WERI-Rb-1 (cell line): ENCODE measurements around the gene CYP4F22.
"Not testable (repeated sequence)": the region's sequence is repeated elsewhere in the genome, so short reads cannot be mapped to it uniquely, and the experiment has no call there.

ENCODE experiments used
- DNase-seq: peaks from one replicate; pipeline ENCODE4 v3.0.0-alpha.2; 2020
- H3K27ac ChIP-seq: fragments of 250-450 bp; sonication (Bioruptor Pico); 2 replicates; pipeline ENCODE4 v1.5.1; 2020; ENCODE audit warnings: mild to moderate bottlenecking, moderate library complexity
- H3K27me3 ChIP-seq: fragments of 250-450 bp; sonication (Bioruptor Pico); 2 replicates; pipeline ENCODE4 v1.5.1; 2021; ENCODE audit warnings: mild to moderate bottlenecking, low read depth, moderate library complexity; ENCODE audit not compliant: insufficient read depth, severe bottlenecking
- H3K36me3 ChIP-seq: fragments of 250-450 bp; sonication (Bioruptor Pico); 2 replicates; pipeline ENCODE4 v1.5.1; 2020; ENCODE audit warnings: mild to moderate bottlenecking, moderate library complexity
- H3K4me3 ChIP-seq: 2 replicates; pipeline ENCODE4 v1.5.1; 2011; ENCODE audit warnings: low read depth, mild to moderate bottlenecking, control low read depth, low read length
- H3K9me3 ChIP-seq: fragments of 250-450 bp; sonication (Bioruptor Pico); 2 replicates; pipeline ENCODE4 v1.5.1; 2021; ENCODE audit warnings: mild to moderate bottlenecking, moderate library complexity; ENCODE audit not compliant: severe bottlenecking
- CTCF ChIP-seq: IDR thresholded peaks from 2 replicates; pipeline ENCODE4 v1.5.1; 2011; ENCODE audit warnings: low read depth, mild to moderate bottlenecking, control low read depth, inconsistent platforms, low read length

Gene CYP4F22

GRCh38 chr19:15475611-15476010 lies 32.7 kb upstream of the CYP4F22 start:
- Histone ChIP-seq H3K4me3 (no peak overlapping the region), H3K36me3 (no peaks in the 10 kb centered on the region), H3K27me3 (peaks cover 87% of the 10 kb centered on the region), H3K27ac (no peak overlapping the region), H3K9me3 (peaks cover 10% of the 10 kb centered on the region)
- TF ChIP-seq CTCF = no peak
- DNase-seq = no peak

GRCh38 chr19:15476325-15476724 lies 32.0 kb upstream of the CYP4F22 start:
- Histone ChIP-seq H3K27me3 (peaks cover 87% of the 10 kb centered on the region), H3K4me3 (no peak overlapping the region), H3K36me3 (no peaks in the 10 kb centered on the region), H3K27ac (no peak overlapping the region), H3K9me3 (peaks cover 10% of the 10 kb centered on the region)
- no peak for DNase-seq
- TF ChIP-seq CTCF = no peak

- no peak within 1 kb of the TSS for H3K27ac ChIP-seq
- peaks cover 81% of the 10 kb centered on the region for H3K27me3 ChIP-seq
- TF ChIP-seq CTCF = no peak
- H3K4me3 ChIP-seq = no peak within 1 kb of the TSS
- no peak for DNase-seq
- no peaks in the 10 kb centered on the region for H3K36me3 ChIP-seq
- no peaks in the 10 kb centered on the region for H3K9me3 ChIP-seq
Observed at GRCh38 chr19:15479391-15480345, 28.7 kb upstream of the CYP4F22 start, which contains the start of gene PGLYRP2. Gene PGLYRP2 (minus strand): TSS chr19:15479501. CDS start chr19:15479371, 130 bp downstream.

- not testable (repeated sequence) for H3K36me3 ChIP-seq, H3K4me3 ChIP-seq, DNase-seq, H3K9me3 ChIP-seq, H3K27ac ChIP-seq
- peaks cover 71% of the 10 kb centered on the region for H3K27me3 ChIP-seq
Observed at GRCh38 chr19:15480996-15481395, 27.3 kb upstream of the CYP4F22 start.

GRCh38 chr19:15485768-15486167 lies 22.6 kb upstream of the CYP4F22 start:
- H3K27ac ChIP-seq, H3K9me3 ChIP-seq, H3K4me3 ChIP-seq, H3K36me3 ChIP-seq, DNase-seq: not testable (repeated sequence)
- peaks cover 39% of the 10 kb centered on the region for H3K27me3 ChIP-seq

- Histone ChIP-seq H3K36me3 (no peaks in the 10 kb centered on the region), H3K9me3 (no peaks in the 10 kb centered on the region), H3K27ac (no peak overlapping the region), H3K4me3 (no peak overlapping the region), H3K27me3 (peaks cover 28% of the 10 kb centered on the region)
- no peak for TF ChIP-seq CTCF
- no peak for DNase-seq
Observed at GRCh38 chr19:15487038-15487437, 21.3 kb upstream of the CYP4F22 start.
